ENCODE data around the gene RBP7. TPM values are rescaled to one million over a fixed set of nuclear protein-coding genes. Genes with fewer than 3 reads are reported as not detected.

RBP7 gene
- total and polyA plus RNA-seq, 10 of the 15 experiments (the other 5 are each of a cell fraction or from before 2014, with no cell fraction given), result 0.20 TPM; not detected in 9

GRCh38 chr1:10046356-10047085, 49.5 kb downstream of the RBP7 start (continued):
- no peak for TF ChIP-seq NKRF (conservative IDR thresholded peaks at IDR 0.05)
- TF ChIP-seq SIN3A (IDR thresholded peaks at IDR 0.05; ENCODE audit: low read depth, low read length), result no peak
- no peak for TF ChIP-seq KAT2A (conservative IDR thresholded peaks at IDR 0.05; ENCODE audit: control insufficient read depth, low read depth, low read length)
- no peak for TF ChIP-seq CUX1 (IDR thresholded peaks at IDR 0.05; ENCODE audit: insufficient replicate concordance, low read depth, low read length)
